Fibroblast of villous mesenchyme (primary cell): Measurements from ENCODE around the gene DCTN3. TPM values are rescaled to one million over a fixed set of nuclear protein-coding genes. Genes with fewer than 3 reads are reported as not detected.
A peak's percentile ranks its signal among the peaks of the same experiment; 100 is the strongest.

Source experiments
- DNase-seq: peaks from one replicate; pipeline ENCODE4 v3.0.0-alpha.2; 2010; ENCODE audit warnings: low read depth
- H3K4me3 ChIP-seq: 2 replicates; pipeline ENCODE4 v1.5.1; 2011; ENCODE audit warnings: low read depth, mild to moderate bottlenecking, low read length
- CTCF ChIP-seq: IDR thresholded peaks from 2 replicates; pipeline ENCODE4 v1.5.1; 2012; ENCODE audit warnings: low read depth, mild to moderate bottlenecking, low read length; ENCODE audit not compliant: insufficient read depth
- total RNA-seq: library from RNA; depleted of rRNA; stranded (reverse); fragments of >200 nt; gene quantifications from 2 replicates; pipeline ENCODE4 v1.2.3, GENCODE V29; 2012

Gene DCTN3
- total RNA-seq, 1 donor: 70.8 TPM

GRCh38 chr9:34612788-34613390 is 7.4 kb downstream of the DCTN3 start:
- DNase-seq: peak; percentile 67
- TF ChIP-seq CTCF: peak; percentile 84
- peak overlapping the region; percentile 82 for H3K4me3 ChIP-seq

- peak within 1 kb of the TSS; percentile 82 for H3K4me3 ChIP-seq
- DNase-seq: peak; percentile 84
- no peak for TF ChIP-seq CTCF
Observed at GRCh38 chr9:34611811-34612787, 8.2 kb downstream of the DCTN3 start, which contains the start of gene RPP25L. RPP25L (minus strand) TSS chr9:34612097; CDS start chr9:34611296, 801 bp downstream.

GRCh38 chr9:34611251-34611810 is 9.0 kb downstream of the DCTN3 start:
- no peak for TF ChIP-seq CTCF
- H3K4me3 ChIP-seq: peak overlapping the region; percentile 82
- no peak for DNase-seq

DNA sequence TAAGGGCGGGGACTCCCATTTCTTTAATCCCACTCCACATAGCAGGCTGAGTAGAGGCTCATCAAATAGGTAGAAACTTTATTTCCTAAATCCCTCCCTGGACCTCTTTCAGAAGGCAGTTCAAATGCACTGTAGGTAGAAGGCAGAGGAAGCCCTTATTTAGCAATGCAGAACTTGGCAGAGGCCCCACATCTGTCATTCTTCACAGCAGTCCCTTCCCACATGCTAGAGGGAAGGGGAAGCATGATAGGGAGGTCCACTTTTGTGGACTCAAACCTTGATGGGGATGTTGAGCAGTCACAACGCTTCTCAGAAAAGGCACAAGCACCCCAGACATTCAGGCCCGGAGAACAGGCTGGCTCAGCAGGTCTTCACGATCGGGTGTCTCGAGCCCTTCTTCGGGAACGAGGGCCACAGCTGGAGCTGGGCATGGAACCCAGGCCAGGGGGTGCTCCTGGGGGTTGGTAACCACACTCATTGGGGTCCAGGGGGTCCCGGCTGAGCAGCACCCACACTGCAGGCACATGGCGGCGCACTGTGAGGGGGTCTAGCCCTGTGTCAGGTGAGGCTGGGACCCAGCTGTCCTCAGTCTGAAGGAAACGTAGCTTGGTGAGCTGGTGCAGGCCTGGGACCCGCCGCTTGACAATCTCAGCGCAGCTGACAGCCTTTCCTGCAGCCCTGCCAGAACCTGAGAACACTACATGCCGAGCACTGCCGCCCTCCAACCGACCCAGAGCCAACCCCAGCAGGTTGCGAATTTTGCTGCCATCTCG is 9.7 kb downstream of the DCTN3 start:
- no peak for TF ChIP-seq CTCF
- peak overlapping the region; percentile 82 for H3K4me3 ChIP-seq
- no peak for DNase-seq

GRCh38 chr9:34607331-34607730 is 13.0 kb downstream of the DCTN3 start:
- TF ChIP-seq CTCF: no peak
- no peak for DNase-seq
- H3K4me3 ChIP-seq: no peak overlapping the region

GRCh38 chr9:34606905-34607304 is 13.4 kb downstream of the DCTN3 start:
- DNase-seq: no peak
- H3K4me3 ChIP-seq: no peak overlapping the region
- TF ChIP-seq CTCF: no peak
